ENCODE results near the gene CYP2A7. TPM values are rescaled to one million over a fixed set of nuclear protein-coding genes. Genes with fewer than 3 reads are reported as not detected.
"Not testable (repeated sequence)": the region's sequence is repeated elsewhere in the genome, so short reads cannot be mapped to it uniquely, and the experiment has no call there.

The CYP2A7 gene
- not detected for total RNA-seq

GRCh38 chr19:40882062-40882461, at the start of gene CYP2A7:
Gene CYP2A7 (minus strand): TSS chr19:40882231. CDS start chr19:40882210, 21 bp downstream.
- H3K27ac ChIP-seq, H3K4me3 ChIP-seq: not testable (repeated sequence)
- peak in 1 of 3 donors; percentile 46 for DNase-seq

GRCh38 chr19:40930799-40931198, 48.8 kb upstream of the CYP2A7 start:
- DNase-seq, H3K4me3 ChIP-seq, H3K27ac ChIP-seq, H3K27me3 ChIP-seq, H3K36me3 ChIP-seq, H3K4me1 ChIP-seq, H3K9me3 ChIP-seq: not testable (repeated sequence)

More at GRCh38 chr19:40882062-40882461, at the start of gene CYP2A7:
- not testable (repeated sequence) for H3K27me3 ChIP-seq, H3K36me3 ChIP-seq, H3K4me1 ChIP-seq, H3K9me3 ChIP-seq

GRCh38 chr19:40929942-40930341, 47.9 kb upstream of the CYP2A7 start:
- H3K36me3 ChIP-seq, H3K9me3 ChIP-seq, H3K27me3 ChIP-seq, H3K4me1 ChIP-seq, H3K4me3 ChIP-seq, H3K27ac ChIP-seq, DNase-seq: not testable (repeated sequence)

GRCh38 chr19:40928850-40929249, 46.8 kb upstream of the CYP2A7 start:
- H3K27me3 ChIP-seq: no peaks in the 10 kb centered on the region
- no peaks in the 10 kb centered on the region for H3K36me3 ChIP-seq
- peaks cover 0 to 8% (median 0%) of the 10 kb centered on the region in 4 donors for H3K4me1 ChIP-seq
- DNase-seq: no peak
- no peak overlapping the region for H3K27ac ChIP-seq
- H3K4me3 ChIP-seq: no peak overlapping the region
- H3K9me3 ChIP-seq: no peaks in the 10 kb centered on the region
- TF ChIP-seq CTCF (IDR thresholded peaks at IDR 0.05) (no peak), POLR2A (IDR thresholded peaks at IDR 0.05) (no peak)

GRCh38 chr19:40927567-40927966, 45.5 kb upstream of the CYP2A7 start:
- H3K9me3 ChIP-seq: no peaks in the 10 kb centered on the region
- no peak overlapping the region for H3K27ac ChIP-seq
- no peak for DNase-seq
- no peak overlapping the region for H3K4me3 ChIP-seq
- no peaks in the 10 kb centered on the region for H3K36me3 ChIP-seq
- H3K4me1 ChIP-seq: peaks cover 0 to 9% (median 0%) of the 10 kb centered on the region in 4 donors
- no peaks in the 10 kb centered on the region for H3K27me3 ChIP-seq
- TF ChIP-seq POLR2A (IDR thresholded peaks at IDR 0.05) (no peak), CTCF (IDR thresholded peaks at IDR 0.05) (no peak)

- H3K4me3 ChIP-seq, H3K27ac ChIP-seq: not testable (repeated sequence)
Observed at GRCh38 chr19:40926276-40926675, 44.2 kb upstream of the CYP2A7 start.

GRCh38 chr19:40923934-40924391, 41.9 kb upstream of the CYP2A7 start:
- DNase-seq: peak in 1 of 3 donors; percentile 52

More at GRCh38 chr19:40926276-40926675, 44.2 kb upstream of the CYP2A7 start:
- not testable (repeated sequence) for H3K9me3 ChIP-seq, H3K27me3 ChIP-seq, H3K36me3 ChIP-seq, DNase-seq
- peaks cover 0 to 16% (median 0%) of the 10 kb centered on the region in 4 donors for H3K4me1 ChIP-seq

GRCh38 chr19:40922237-40923160, 40.5 kb upstream of the CYP2A7 start:
- DNase-seq, H3K27me3 ChIP-seq, H3K4me3 ChIP-seq, H3K9me3 ChIP-seq, H3K36me3 ChIP-seq: not testable (repeated sequence)
- Histone ChIP-seq H3K27ac (peak overlapping the region in 3 of 4 donors; percentile 38 to 84 (median 64)), H3K4me1 (peaks cover 0 to 16% (median 0%) of the 10 kb centered on the region in 4 donors)

More at GRCh38 chr19:40923934-40924391, 41.9 kb upstream of the CYP2A7 start:
- TF ChIP-seq POLR2A (IDR thresholded peaks at IDR 0.05) (no peak), CTCF (IDR thresholded peaks at IDR 0.05) (no peak)
- Histone ChIP-seq H3K4me1 (peaks cover 0 to 16% (median 0%) of the 10 kb centered on the region in 4 donors), H3K9me3 (peaks cover 0 to 10% (median 2%) of the 10 kb centered on the region in 4 donors), H3K4me3 (no peak overlapping the region), H3K27me3 (no peaks in the 10 kb centered on the region), H3K27ac (peak overlapping the region in 2 of 4 donors; percentile 23 to 78), H3K36me3 (no peaks in the 10 kb centered on the region)
